Ecto neural progenitor cell (in vitro differentiated cells): ENCODE measurements around the gene SOCS3.
A peak's percentile ranks its signal among the peaks of the same experiment; 100 is the strongest.

ENCODE experiments used
- DNase-seq: peaks from one replicate; pipeline ENCODE4 v3.0.0-alpha.2; 2018; ENCODE audit warnings: low spot score

The SOCS3 gene

DNA sequence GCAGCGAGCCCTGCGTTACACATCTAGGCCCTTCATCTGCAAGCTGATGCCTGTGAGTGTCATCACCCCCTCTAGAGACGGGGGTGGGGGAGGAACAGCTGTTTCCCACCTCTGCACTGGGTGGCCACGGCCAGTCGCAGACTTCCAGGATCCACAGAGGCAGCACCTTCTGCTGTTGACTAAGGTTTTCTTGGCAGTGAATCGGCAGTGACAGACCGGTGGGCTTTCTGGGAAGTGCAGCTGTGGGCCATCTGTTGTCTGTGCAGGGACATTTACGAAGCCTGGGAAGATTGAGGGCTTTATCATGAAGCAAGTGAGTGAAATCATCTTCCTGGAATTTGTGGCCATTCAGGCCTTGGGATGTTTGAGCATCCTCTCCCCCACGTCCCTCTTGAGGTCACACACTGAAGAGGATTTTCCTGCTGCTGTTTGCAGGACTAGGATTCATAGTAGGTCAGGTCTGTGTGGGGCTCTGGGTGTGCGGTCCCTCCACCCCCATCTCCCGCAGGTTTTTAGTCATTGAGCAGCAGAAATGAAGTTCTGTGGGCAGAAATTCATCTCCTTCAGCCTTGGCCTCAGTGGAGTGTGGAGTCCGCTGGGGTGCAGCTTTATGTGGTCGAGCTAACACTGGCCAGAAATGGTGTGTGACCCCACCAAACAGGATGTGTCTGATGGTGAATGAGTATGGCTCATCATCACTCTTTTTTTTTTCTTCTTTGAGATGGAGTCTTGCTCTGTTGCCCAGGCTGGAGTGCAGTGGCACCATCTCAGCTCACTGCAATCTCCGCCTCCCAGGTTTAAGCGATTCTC is 30.6 kb upstream of the SOCS3 start:
- DNase-seq: no peak

DNA sequence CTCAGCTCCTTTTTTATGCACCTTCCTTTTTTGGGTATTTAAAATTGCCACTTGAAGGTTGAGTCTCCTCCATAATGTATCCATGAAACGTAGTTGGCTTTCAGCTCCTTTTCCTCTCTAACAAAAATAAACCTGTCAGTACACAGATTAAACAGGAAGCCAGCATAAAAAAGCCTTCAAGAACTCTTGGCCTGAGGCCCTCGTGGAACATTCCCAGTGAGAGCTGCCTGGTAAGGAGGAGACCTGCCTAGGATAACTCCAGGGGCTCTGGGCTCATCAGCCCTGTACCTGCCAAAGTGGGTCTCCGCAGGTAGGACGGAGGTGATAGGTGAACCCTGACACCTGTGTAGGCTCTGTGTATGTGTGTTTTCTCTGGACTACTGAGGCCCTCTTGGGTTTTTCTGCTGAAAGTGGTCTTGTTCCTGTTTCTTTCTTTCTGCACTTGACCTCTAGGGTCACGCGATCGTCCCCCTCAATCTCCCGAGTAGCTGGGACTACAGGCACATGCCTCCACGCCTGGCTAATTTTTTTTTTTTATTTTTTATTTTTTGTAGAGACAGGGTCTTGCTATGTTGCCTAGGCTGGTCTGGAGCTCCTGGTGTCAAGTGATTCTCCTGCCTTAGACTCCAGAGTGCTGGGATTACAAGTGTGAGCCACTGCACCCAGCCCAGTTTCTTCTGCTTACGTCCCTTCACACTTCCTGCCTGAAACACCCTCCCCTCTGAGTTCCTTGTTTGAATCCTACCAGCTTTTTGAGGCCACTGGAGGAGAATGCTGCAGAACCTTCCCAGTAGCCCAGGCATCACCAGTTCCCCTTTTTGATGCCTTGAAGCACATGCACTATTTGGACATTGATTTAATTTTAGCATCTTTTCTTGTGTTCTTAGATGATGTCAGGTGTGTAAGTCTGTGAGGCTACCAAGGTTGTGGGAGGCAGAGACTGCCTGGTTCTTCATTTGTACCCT is 28.4 kb upstream of the SOCS3 start:
- DNase-seq: no peak

DNA sequence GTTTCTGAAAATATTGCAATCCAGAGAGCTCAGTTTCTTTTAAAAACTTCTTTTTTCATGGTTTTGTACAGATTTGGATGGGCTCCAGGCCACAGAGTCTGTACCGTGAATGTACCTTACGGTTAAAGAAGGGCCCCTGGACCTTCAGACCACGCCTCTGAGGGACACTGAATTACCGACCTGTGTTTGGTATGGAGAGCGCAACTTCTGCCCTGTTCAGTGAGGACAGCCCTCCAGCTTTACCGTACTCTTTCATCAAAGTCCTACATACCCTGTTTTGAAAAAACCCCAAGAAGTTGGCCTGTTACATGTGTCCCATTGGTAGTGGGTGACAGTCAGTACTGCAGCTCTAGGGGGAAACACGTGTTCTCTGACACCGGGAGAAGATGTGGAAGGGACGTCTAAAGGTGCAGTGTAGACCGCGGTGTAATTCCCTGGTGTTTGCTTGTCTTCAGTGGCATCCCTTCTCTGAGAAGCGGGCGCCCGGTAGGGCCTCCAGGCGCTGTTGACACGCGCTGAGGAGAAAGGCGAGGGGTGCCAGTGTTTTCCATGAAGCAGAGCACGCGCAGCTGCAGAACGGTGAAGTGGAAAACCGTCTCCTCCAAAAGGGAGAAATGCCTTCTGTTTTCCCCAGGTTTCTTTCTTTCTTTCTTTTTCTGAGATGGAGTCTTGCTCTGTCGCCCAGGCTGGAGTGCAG is 24.8 kb upstream of the SOCS3 start:
- no peak for DNase-seq

DNA sequence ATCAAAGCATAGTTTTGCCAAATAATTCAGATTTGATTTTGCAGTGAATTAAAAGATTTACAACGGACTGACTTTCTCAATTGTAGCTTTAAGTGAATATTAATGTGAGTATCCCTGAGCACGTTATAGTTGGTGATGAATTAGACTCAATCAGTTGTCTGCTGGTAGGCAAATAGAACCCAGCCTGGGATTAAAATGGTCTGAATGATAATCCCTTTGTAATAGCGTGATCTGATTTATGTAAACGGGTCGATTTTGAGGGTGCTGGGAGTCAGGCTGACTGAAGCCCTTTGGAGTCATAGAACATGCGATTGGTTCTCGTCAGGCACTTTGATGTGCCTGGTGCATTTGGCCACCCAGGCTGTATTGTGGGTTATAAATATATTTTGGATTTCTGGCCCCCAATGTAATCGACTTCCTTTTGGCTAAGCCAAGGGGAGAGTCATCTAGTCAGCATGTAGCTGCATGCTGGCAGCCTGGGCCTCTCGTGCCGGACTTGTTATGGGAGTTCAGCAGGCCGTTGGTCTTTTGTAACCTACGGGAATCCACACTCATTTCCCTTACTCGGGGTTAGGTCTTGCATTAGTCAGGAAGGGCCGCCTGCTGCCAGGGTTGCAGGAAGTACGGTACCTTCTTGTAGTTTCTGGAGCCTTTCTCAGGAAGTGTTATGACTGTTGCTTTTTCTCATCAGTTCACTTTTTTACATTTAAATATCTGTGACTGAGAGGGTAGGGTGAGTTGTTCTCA is 24.0 kb upstream of the SOCS3 start:
- DNase-seq: no peak

DNA sequence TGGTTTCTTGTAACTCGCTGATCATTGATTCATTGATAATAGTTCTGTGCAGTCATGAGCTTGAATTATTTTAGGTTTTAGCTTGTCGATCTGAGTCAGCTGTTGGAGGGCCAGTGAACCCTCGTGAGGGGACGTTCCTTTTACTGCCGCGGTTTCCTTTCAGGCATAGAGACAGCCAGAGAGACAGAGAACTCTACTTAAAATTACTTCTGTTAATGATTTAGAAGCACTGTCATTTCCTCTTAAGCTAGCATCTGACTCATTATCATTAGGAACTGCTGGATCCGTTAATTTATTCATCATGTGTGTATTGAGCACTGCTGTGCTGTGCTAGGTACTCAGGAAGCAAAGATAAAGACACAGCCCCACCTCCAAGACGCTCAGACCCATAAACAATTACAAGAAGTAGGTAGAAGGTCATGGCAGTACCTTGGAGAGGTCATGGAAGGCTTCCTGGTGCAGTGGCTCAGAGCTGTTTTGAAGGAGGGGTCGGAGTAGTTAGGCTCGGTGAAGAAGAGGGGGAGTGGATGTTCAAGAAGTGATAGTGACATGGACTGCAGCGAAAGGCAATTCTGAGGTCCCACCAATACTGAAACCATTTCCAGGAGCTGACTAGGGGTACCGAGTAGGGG is 21.8 kb upstream of the SOCS3 start:
- no peak for DNase-seq

DNA sequence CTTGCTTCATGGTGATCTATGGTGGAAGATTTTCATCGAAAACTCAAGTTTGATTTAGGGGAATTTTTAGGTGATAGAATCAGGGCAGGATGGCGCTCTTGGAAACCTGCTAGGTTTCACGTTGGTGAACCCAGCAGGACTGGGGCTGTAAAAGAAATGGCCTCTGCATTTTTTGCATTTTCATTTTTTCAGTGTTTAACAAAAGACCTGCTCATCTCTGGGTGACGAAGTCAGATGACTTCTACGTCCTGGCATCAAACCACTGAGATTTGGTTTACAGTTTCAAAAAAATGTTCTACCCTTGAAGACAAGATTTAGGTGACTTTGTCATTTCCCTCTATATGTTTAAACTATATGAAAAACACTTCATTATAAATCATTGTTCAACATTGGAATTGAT is 20.5 kb upstream of the SOCS3 start:
- DNase-seq: no peak

DNA sequence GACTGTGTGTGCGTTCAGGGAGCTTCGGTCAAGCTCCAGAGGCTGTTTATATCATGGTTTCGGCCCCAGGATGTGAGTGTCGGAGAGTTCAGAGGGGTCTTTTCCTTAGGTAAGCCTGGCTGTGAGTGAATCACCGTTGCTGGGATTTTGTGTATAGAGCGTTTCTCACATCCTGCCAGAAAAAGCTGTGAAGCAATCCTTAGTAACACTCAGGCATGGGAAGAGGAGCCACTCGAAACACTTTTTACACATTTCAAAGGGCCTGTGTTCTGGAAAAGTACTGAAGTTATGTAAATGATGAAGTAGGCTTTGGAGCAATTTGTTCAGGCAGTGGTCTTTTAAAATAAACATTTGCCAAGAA is 19.2 kb upstream of the SOCS3 start:
- DNase-seq: no peak

DNA sequence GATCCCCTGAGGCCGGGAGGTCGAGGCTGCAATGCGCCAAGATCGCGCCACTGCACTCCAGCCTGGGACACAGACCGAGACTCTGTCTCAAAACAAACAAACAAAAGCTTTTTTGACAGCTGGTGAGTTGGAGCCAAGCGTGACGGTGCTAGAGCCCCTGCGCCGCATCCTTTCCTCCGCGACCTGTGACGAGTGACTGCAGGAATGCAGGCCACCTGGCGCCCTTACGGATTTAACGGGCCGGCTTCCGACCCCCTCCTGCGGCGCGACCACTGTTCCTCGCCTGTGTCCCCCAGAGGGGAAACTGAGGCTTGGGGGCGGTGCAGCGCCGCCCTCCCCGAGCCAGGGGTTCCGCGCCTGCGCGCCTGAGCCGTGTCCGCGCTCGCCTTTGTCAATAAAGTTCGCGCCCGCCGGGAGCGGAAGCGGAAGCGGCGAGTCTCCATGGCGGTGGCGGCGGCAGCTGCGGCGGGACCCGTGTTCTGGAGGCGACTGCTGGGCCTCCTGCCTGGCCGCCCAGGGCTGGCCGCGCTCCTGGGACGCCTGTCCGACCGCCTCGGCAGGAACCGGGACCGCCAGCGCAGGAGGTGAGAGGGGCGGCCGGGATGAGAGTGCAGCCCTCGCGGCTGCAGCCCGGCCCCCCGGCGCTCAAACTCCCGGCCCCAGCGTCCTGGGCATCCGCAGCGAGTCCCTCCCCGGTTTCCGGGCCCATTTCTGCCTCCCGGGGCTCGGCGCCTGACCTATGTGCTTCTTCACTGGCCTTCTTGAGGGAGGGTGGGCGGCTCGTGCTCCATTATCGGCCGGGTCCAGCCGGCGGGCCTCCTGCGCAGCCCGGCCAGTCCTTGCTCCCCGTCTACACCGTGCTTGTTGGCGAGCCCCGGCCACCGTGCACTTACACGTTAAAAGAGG is 18.6 kb upstream of the SOCS3 start, which contains the start of gene PGS1:
TSS of gene PGS1 (plus strand) at position 425 of the 906 bp plus-strand sequence. CDS start at position 442, 17 bp downstream.
- peak; percentile 93 for DNase-seq

DNA sequence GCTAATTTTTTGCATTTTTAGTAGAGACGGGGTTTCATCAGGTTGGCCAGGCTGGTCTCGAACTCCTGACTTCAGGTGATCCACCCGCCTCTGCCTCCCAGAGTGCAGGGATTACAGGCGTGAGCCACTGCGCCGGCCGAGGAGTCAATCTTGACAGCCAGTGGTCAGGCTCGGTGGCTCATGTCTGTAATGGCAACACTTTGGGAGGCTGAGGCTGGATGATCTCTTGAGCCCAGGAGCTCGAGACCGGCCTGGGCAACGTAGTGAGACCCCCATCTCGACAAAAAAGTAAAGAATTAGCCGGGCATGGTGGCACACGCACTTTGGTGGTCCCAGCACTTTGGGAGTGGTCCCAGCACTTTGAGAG is 18.0 kb upstream of the SOCS3 start:
- no peak for DNase-seq

DNA sequence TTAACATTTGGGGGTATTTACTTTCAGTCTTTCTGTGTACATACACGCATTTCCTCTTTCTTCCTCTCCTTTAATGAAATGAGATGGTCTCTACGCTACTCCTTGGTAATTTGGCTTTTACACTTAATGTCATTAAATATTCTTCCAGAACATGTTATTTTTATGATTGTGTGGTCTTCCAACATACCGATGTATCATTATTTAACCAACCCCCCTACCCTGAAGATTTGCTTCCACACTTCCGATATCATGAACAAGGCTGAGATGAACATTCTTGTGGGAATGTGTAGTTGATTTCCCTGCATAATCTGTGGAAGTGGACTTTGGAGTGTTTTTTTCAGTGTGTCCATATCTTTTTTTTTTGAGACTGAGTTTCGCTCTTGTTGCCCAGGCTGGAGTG is 16.3 kb upstream of the SOCS3 start:
- DNase-seq: no peak

DNA sequence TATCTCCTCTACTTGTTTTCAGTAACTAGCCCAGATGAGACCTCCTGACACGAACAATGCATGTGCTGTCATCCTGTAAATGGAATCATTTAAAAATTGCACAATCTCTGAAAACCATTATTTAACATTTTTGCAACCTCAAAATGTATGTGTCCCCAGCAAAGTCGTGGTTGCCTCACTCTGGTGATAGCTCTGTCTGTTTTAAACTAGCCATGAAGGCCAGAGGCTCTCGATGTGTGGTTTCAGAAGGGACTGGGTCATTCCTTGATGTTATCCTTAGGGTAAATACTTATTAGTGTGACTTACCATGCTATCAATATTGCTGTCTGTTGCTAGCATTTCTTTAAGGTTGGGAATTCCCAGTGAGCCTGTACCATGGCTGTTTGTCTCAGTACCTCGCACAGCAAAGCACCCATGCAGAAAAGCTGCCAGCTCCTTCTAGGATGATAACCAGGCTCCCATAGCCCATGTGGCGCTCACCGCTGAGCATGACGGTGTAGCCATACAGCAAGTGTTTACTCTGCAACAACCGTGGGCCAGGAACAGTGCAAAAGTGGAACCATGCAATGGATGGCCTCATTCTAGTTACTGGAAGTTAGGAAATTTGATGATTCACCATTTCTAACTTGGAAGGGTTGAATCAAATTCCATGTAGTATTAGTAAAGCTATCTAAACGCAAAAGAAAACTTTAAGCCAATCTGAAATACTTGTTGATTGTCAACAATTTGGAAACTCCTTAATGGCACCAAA is 15.7 kb upstream of the SOCS3 start:
- DNase-seq: no peak

DNA sequence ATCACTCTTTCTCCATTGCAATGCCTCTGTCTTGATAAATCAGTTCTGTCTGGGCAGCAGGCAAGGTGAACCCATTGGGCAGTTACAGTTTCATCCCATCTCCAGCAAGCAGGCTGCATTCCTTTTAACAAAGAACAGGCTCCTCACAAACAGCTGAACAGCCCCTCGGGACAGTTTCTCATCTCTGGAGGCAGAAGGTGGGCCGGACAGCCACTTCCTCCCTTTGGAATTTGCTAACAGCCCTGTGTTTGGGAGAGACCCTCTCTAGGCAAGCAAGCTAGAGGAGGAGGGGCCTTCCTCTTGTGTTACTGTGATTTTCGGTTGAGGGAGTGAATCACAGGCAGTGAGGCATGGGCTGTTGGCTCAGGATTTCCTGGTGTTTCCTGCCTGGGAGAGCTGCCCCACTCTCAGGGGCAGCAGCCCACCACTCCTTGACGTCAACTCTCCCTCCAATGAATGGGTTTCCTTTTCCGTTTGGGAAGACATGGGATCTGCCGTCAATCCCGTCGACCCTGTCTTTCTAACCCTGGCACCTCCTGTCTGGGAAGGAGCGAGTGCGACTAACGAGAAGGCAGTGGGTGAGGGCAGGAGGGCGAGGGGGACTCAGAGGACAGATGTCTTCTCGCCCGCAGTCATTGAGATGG is 14.9 kb upstream of the SOCS3 start:
- DNase-seq: peak; percentile 74

DNA sequence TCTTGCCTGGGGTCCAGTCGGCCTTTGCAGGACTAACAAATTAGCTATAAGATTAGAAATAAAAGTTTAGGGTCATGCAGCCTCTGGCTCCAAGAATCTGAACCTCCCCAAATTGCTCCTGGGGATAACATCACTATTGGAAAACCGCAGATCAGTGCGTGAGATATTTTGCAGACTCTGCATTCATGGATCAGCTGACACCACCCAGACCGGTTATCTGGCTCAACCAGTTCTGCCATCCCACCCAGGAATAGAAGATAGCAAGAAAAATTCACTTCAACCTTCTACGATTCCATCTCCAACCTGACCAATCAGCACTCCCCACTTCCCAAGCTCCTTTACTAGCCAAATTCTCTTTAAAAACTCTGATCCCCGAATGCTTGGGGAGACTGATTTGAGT is 14.3 kb upstream of the SOCS3 start:
- no peak for DNase-seq

DNA sequence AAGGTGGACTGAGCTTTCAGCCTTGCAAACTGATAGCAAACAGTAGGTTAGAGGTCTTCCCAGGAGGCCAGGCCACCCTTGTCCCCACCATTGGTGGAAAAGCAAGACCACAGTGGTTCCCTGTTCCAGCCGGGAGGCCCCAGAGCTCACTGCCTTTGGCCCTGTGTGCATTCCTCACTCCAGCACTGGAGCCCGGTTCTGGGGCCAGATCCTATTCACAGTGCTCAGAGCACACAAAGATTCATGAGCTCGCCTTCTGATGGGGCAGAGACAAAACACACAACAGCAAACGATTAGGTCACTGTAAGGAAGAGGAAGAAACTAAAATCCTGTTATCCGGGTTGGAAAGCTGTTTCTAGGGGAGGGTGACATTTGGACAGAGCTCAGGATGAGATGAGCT is 13.0 kb upstream of the SOCS3 start:
- no peak for DNase-seq

DNA sequence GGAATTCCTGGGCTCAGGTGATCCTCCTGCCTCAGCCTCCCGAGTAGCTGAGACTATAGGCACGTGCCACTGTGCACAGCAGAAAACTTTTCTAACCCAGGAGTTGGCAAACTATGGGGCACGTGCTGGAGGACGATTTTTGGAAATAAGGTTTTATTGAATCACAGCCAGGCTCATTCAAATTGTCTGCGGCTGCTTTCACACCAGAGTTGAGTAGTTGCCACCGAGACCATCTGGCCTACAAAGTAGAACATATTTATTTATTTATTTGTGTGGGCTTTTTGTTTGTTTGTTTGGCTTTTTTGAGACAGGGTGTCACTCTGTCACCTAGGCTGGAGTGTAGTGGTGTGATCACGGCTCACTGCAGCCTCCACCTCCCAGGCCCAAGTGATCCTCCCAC is 11.2 kb upstream of the SOCS3 start:
- DNase-seq: no peak

DNA sequence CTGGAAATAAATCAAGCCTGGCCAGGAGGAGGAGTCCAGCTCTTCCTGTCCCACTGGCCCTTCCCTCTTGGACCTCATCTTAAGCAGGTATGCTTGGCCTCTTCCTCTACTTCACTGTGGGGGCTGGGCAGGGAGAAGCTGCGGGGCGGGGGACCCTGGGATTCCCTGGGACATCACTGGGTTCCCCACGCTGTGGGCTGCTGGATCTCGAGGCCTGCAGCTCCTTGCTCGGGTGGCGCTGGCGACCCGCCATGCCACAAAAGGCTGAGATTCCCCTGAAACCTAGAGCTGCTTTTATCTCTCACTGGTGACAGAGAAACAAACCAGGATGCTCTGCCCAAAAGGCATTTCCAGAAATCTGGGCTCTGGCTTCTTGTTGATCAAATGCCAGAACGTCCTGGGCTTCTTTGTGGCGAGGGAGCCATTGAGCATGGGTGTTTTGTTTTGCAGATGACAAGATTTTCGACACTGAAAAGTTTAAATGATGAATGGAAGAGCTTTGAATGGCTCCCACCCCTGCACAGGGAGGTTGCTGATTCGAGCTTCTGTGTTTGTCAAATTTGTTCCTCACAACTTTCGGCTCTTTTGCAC is 10.0 kb upstream of the SOCS3 start:
- DNase-seq: no peak

DNA sequence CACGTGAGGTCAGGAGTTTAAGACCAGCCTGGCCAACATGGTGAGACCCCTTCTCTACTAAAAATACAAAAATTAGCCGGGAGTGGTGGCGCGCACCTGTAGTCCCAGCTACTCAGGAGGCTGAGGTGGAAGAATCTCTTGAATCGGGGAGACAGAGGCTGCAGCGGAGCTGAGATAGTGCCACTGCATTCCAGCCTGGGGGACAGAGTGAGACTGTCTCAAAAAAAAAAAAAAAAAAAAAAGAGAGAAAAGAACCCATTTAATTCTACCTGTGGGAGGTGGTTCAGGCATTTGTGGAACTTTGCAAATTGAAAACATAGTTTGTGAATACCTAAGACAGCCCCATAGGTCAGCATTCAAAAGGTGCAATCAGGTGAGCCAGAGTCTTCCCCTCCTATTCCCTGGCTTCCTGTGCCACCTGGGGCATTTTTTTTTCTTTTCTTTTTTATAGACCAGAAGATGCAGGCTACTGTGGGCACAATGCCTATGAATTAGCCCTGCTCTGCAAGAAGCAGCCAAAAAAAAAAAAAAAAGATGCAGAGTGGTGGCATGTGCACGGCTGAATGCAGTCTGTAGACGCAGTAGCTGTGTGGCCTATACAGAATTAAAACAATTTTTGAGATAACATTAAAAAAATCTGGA is 9.1 kb upstream of the SOCS3 start:
- no peak for DNase-seq

DNA sequence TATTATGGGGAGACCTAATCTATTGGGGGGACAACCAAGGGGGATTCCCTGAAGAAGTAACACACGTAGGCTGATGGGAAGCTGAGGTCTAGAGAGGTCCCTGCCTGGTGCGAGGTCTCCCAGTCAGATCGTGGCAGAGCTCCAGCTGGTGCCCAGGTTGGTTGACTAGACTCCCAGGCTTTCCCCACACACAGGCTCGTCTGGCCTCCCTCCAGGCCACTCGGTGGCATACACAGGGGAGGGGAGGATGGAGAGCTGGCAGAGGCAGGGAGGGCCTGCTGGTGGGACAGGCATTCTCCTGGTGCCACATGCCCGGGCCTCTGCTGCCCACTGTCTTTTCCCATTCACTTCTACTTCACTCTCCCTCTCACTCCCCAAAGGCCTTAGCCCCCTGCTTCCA is 8.5 kb upstream of the SOCS3 start:
- no peak for DNase-seq
